CD4-positive, alpha-beta T cell (primary cell): Measurements from ENCODE around the gene DHX15. TPM values are rescaled to one million over a fixed set of nuclear protein-coding genes. Genes with fewer than 3 reads are reported as not detected.
A peak's percentile ranks its signal among the peaks of the same experiment; 100 is the strongest.

Experiments used
- ATAC-seq: fragments of 200-7000 bp; cut with Tn5 transposase; one replicate; pipeline ENCODE4 v1.10.0; 2022; ENCODE audit warnings: mild to moderate bottlenecking; ENCODE audit not compliant: poor library complexity
- CTCF ChIA-PET: fragments of 350-600 bp; sonication (Branson Sonifier 250); formaldehyde crosslinking; loops from one replicate; lab custom pipeline; 2021; ENCODE audit warnings: antibody characterized with exemption, inconsistent platforms; lab: Charles Lee
- POLR2A ChIA-PET: fragments of 350-600 bp; sonication (Branson Sonifier 250); formaldehyde crosslinking; loops from one replicate; lab custom pipeline; 2021; ENCODE audit warnings: antibody characterized with exemption, inconsistent platforms; lab: Charles Lee
- DNase-seq, 14 experiments: peaks; one replicate each; pipeline ENCODE4 v3.0.0-alpha.2; 2013 to 2020; ENCODE audit warnings: mixed read lengths in 2 of 14
- H3K27ac ChIP-seq, 2 donors: one replicate each; pipeline versions ENCODE4 v1.5.1 to v1.7.0; 2013; ENCODE audit warnings: low read length in 2 of 2, low read depth in 1 of 2, mild to moderate bottlenecking in 1 of 2
- H3K27me3 ChIP-seq, 2 experiments: 1 replicate in 1 of 2; 2 replicates in 1 of 2; pipeline versions ENCODE4 v1.6.1 to v1.7.0; 2013; ENCODE audit warnings: low read length in 2 of 2, control low read depth in 1 of 2, mild to moderate bottlenecking in 1 of 2, moderate library complexity in 1 of 2; ENCODE audit not compliant: insufficient read depth in 2 of 2, control insufficient read depth in 1 of 2
- H3K36me3 ChIP-seq: one replicate; pipeline ENCODE4 v1.6.1; 2013; ENCODE audit warnings: low read length, control low read depth; ENCODE audit not compliant: insufficient read depth
- H3K4me1 ChIP-seq: one replicate; pipeline ENCODE4 v1.6.1; 2013; ENCODE audit warnings: low read length, control low read depth; ENCODE audit not compliant: insufficient read depth
- H3K4me3 ChIP-seq: one replicate; pipeline ENCODE4 v1.5.1; 2013; ENCODE audit warnings: mild to moderate bottlenecking, low read length, moderate library complexity
- H3K9me3 ChIP-seq, 2 experiments: 1 replicate in 1 of 2; 2 replicates in 1 of 2; pipeline versions ENCODE4 v1.6.1 to v1.7.0; 2013; ENCODE audit warnings: low read length in 2 of 2, mild to moderate bottlenecking in 2 of 2, control low read depth in 1 of 2, moderate library complexity in 1 of 2; ENCODE audit not compliant: control insufficient read depth in 1 of 2, insufficient read depth in 1 of 2
- H3K27ac Mint-ChIP-seq: one replicate; pipeline ENCODE4 v1.8.0; 2020; ENCODE audit warnings: mixed read lengths
- H3K27me3 Mint-ChIP-seq: one replicate; pipeline ENCODE4 v1.8.0; 2021; ENCODE audit warnings: mixed read lengths
- H3K36me3 Mint-ChIP-seq: one replicate; pipeline ENCODE4 v1.8.0; 2021; ENCODE audit warnings: low read depth, mixed read lengths
- H3K4me1 Mint-ChIP-seq: one replicate; pipeline ENCODE4 v1.8.0; 2021; ENCODE audit warnings: low read depth, mixed read lengths
- H3K4me3 Mint-ChIP-seq: one replicate; pipeline ENCODE4 v1.8.0; 2020; ENCODE audit warnings: mild to moderate bottlenecking, mixed read lengths
- H3K9me3 Mint-ChIP-seq: one replicate; pipeline ENCODE4 v1.8.0; 2020; ENCODE audit warnings: mixed read lengths
- CTCF ChIP-seq: fragments of 200-600 bp; IDR thresholded peaks from one replicate; pipeline ENCODE4 v1.8.0; 2022; ENCODE audit warnings: antibody characterized with exemption, mild to moderate bottlenecking
- intact Hi-C, 2 experiments: fragments of 100-400 bp; cut with DNase I in 1 of 2; cut with micrococcal nuclease in 1 of 2; formaldehyde crosslinking; loops; one replicate each; pipeline versions ENCODE4 v1.15.1 to v1.9.0; 2023 to 2025; cut with DNase I, micrococcal nuclease
- total RNA-seq, 174 experiments: library from RNA in 2 of 174; stranded (reverse) in 2 of 174; gene quantifications; one replicate each; pipeline ENCODE4 v1.2.3 and lab custom pipeline; 2021 to 2026

Gene DHX15
- total RNA-seq, 2 experiments from 2014 or later: 208 to 209 TPM

GRCh38 chr4:24559032-24559821, 25.1 kb downstream of the DHX15 start:
- Mint-ChIP-seq H3K27ac (peak overlapping the region; percentile 75), H3K9me3 (peaks cover 4% of the 10 kb centered on the region), H3K4me3 (peak overlapping the region; percentile 44), H3K36me3 (peaks cover 85% of the 10 kb centered on the region), H3K4me1 (peaks cover 82% of the 10 kb centered on the region), H3K27me3 (no peaks in the 10 kb centered on the region)
- intact Hi-C loops: loop anchor here in 1 of 2 experiments (2.0 kb wide), 1 partner anchor 14 kb away; no protein-coding TSS in a partner anchor
- Histone ChIP-seq H3K4me3 (no peak overlapping the region), H3K9me3 (no peaks in the 10 kb centered on the region), H3K36me3 (peaks cover 36% of the 10 kb centered on the region), H3K27me3 (no peaks in the 10 kb centered on the region), H3K4me1 (no peaks in the 10 kb centered on the region), H3K27ac (no peak overlapping the region)
- CTCF ChIA-PET: interaction anchor here (0.7 to 2.2 kb wide), 3 partner anchors 8 to 1568 kb away, joined by 3 to 5 read pairs (median 4); partner anchors contain the start of gene DHX15
- ATAC-seq (no peak), DNase-seq (no peak)
- no peak for TF ChIP-seq CTCF
- POLR2A ChIA-PET: no interaction called here

- no peak overlapping the region for H3K27ac ChIP-seq
- H3K36me3 ChIP-seq: peaks cover 44% of the 10 kb centered on the region
- Mint-ChIP-seq H3K27ac (peak overlapping the region; percentile 75), H3K27me3 (no peaks in the 10 kb centered on the region), H3K9me3 (peaks cover 2% of the 10 kb centered on the region), H3K4me1 (peaks cover 80% of the 10 kb centered on the region), H3K4me3 (peak overlapping the region; percentile 56), H3K36me3 (peaks cover 82% of the 10 kb centered on the region)
- peak in 2 of 14 experiments; percentile 8 to 23 for DNase-seq
- CTCF ChIA-PET: interaction anchor here (0.9 to 2.2 kb wide), 2 partner anchors 10 to 13 kb away, joined by 3 to 5 read pairs; no protein-coding TSS in a partner anchor
- POLR2A ChIA-PET: interaction anchor here (1.3 kb wide), 1 partner anchor 27 kb away, joined by 7 read pairs; the partner anchor contains the start of gene DHX15
- TF ChIP-seq CTCF: no peak
- H3K9me3 ChIP-seq: no peaks in the 10 kb centered on the region
- H3K4me3 ChIP-seq: no peak overlapping the region
- intact Hi-C loops: loop anchor here in 1 of 2 experiments (2.0 kb wide), 2 partner anchors 13 kb away; no protein-coding TSS in a partner anchor
- no peaks in the 10 kb centered on the region for H3K27me3 ChIP-seq
- ATAC-seq: peak; percentile 61
- no peaks in the 10 kb centered on the region for H3K4me1 ChIP-seq
Measured at GRCh38 chr4:24557026-24558025, 27.0 kb downstream of the DHX15 start.
